Stimulated activated naive B cell treated with anti-CD40 and anti-IgM and Interleukin-4, amounts not matched to agents 10 μg/mL and 1 μg/mL and 100 μg/mL, for 72 hours (primary cell): Measurements from ENCODE around the gene AGAP1.
A peak's percentile ranks its signal among the peaks of the same experiment; 100 is the strongest.

ENCODE experiments used
- ATAC-seq, 2 donors: fragments of 150-1000 bp; cut with Tn5 transposase; replicated peaks; 2 replicates each; pipeline ENCODE4 v1.10.0; 2021; ENCODE audit warnings: moderate library complexity in 1 of 2
- DNase-seq: peaks from one replicate; pipeline ENCODE4 v3.0.0; 2021
- H3K27ac Mint-ChIP-seq: one replicate; pipeline ENCODE4 v1.8.0; 2022; ENCODE audit warnings: mild to moderate bottlenecking, mixed read lengths
- H3K27me3 Mint-ChIP-seq, 2 donors: one replicate each; pipeline ENCODE4 v1.8.0; 2022; ENCODE audit warnings: mixed read lengths in 2 of 2
- H3K36me3 Mint-ChIP-seq, 2 donors: one replicate each; pipeline ENCODE4 v1.8.0; 2022; ENCODE audit warnings: mixed read lengths in 2 of 2, mild to moderate bottlenecking in 1 of 2
- H3K4me1 Mint-ChIP-seq, 2 donors: one replicate each; pipeline ENCODE4 v1.8.0; 2022; ENCODE audit warnings: mixed read lengths in 2 of 2, mild to moderate bottlenecking in 1 of 2
- H3K4me3 Mint-ChIP-seq, 2 donors: one replicate each; pipeline ENCODE4 v1.8.0; 2022; ENCODE audit warnings: mild to moderate bottlenecking in 2 of 2, mixed read lengths in 2 of 2, moderate library complexity in 1 of 2
- H3K9me3 Mint-ChIP-seq, 2 donors: one replicate each; pipeline ENCODE4 v1.8.0; 2022; ENCODE audit warnings: mixed read lengths in 2 of 2, mild to moderate bottlenecking in 1 of 2

Gene AGAP1

DNA sequence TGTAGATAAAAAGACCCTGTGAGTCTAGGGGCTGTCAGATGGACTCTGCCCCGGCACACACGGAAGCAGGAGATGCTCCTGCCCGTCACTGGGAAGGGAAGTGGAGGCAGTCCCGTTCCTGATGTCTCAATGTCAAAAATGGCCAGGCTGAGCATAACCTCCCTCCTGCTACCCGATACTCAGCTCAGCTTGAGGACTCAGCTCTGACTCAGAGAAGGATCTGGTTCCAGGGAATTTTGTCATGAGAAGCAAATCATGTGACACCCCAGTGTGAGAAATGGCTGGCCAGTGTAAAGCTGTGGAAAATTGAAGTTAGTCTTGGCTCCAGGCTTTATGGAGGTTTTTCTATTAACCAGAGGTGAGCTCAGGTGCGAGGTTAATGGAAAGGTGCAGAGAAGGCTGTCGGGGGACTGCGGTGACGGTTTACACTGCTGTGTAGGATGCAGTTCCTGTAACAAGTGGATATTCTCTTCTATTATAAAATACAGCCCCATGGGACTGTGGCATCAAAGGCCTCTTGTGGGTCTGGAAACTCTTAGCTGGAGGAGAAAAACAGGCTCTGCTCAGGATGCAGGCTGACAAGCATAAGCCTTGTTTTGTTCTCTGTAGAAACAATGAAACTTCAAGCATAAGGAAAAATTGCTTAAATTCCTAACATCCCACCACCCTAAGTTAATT lies 24.7 kb upstream of the AGAP1 start:
- no peaks in the 10 kb centered on the region for H3K4me1 Mint-ChIP-seq
- peaks cover 4 to 23% of the 10 kb centered on the region in 2 donors for H3K27me3 Mint-ChIP-seq
- H3K4me3 Mint-ChIP-seq, result no peak overlapping the region
- DNase-seq (no peak), ATAC-seq (no peak)
- H3K27ac Mint-ChIP-seq, result no peak overlapping the region
- no peaks in the 10 kb centered on the region for H3K36me3 Mint-ChIP-seq
- H3K9me3 Mint-ChIP-seq, result no peaks in the 10 kb centered on the region

- Mint-ChIP-seq H3K27me3 (peaks cover 8 to 24% of the 10 kb centered on the region in 2 donors), H3K4me1 (no peaks in the 10 kb centered on the region), H3K9me3 (peaks cover 0 to 3% of the 10 kb centered on the region in 2 donors), H3K36me3 (no peaks in the 10 kb centered on the region), H3K4me3 (no peak overlapping the region), H3K27ac (no peak overlapping the region)
- DNase-seq, result no peak
- no peak for ATAC-seq
These were observed 22.6 kb upstream of the AGAP1 start for GRCh38 chr2:235471186-235471747.

- no peak overlapping the region for H3K4me3 Mint-ChIP-seq
- H3K4me1 Mint-ChIP-seq, result no peaks in the 10 kb centered on the region
- no peak for ATAC-seq
- H3K9me3 Mint-ChIP-seq, result peaks cover 0 to 5% of the 10 kb centered on the region in 2 donors
- no peaks in the 10 kb centered on the region for H3K36me3 Mint-ChIP-seq
- no peak overlapping the region for H3K27ac Mint-ChIP-seq
- DNase-seq, result no peak
- H3K27me3 Mint-ChIP-seq, result peaks cover 8 to 33% of the 10 kb centered on the region in 2 donors
These were observed 21.4 kb upstream of the AGAP1 start for GRCh38 chr2:235472443-235472842.

GRCh38 chr2:235478609-235479008 lies 15.2 kb upstream of the AGAP1 start:
- Mint-ChIP-seq H3K4me1 (no peaks in the 10 kb centered on the region), H3K36me3 (no peaks in the 10 kb centered on the region), H3K27me3 (peaks cover 15 to 25% of the 10 kb centered on the region in 2 donors), H3K27ac (no peak overlapping the region), H3K9me3 (peaks cover 3 to 8% of the 10 kb centered on the region in 2 donors), H3K4me3 (no peak overlapping the region)
- ATAC-seq (no peak), DNase-seq (no peak)

- no peaks in the 10 kb centered on the region for H3K36me3 Mint-ChIP-seq
- no peak for DNase-seq
- H3K27me3 Mint-ChIP-seq, result peaks cover 11 to 32% of the 10 kb centered on the region in 2 donors
- no peak for ATAC-seq
- H3K27ac Mint-ChIP-seq, result no peak overlapping the region
- peaks cover 3 to 8% of the 10 kb centered on the region in 2 donors for H3K9me3 Mint-ChIP-seq
- H3K4me3 Mint-ChIP-seq, result no peak overlapping the region
- H3K4me1 Mint-ChIP-seq, result no peaks in the 10 kb centered on the region
These were observed 14.2 kb upstream of the AGAP1 start for GRCh38 chr2:235479604-235480003.

DNA sequence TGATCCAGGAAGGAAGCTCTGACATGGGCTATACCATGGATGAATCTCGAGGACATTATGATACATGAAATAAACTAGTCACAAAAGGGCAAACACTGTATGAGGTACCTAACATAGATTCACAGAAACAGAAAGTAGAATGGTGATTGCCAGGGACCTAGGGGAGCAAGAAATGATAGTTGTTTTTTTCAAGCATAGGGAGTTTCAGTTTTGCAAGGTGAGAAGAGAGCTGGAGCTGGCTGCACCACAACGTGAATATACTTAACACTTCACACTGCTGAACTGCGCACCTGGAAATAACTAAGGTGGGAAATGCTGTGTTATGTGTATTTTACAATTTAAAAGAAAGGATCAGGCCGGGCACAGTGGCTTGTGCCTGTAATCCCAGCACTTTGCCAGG lies 13.2 kb upstream of the AGAP1 start:
- peaks cover 14 to 37% of the 10 kb centered on the region in 2 donors for H3K27me3 Mint-ChIP-seq
- no peak overlapping the region for H3K27ac Mint-ChIP-seq
- H3K4me3 Mint-ChIP-seq, result no peak overlapping the region
- no peak for ATAC-seq
- no peaks in the 10 kb centered on the region for H3K36me3 Mint-ChIP-seq
- H3K9me3 Mint-ChIP-seq, result peaks cover 3 to 8% of the 10 kb centered on the region in 2 donors
- no peak for DNase-seq
- H3K4me1 Mint-ChIP-seq, result no peaks in the 10 kb centered on the region

GRCh38 chr2:235483313-235483712 lies 10.5 kb upstream of the AGAP1 start:
- no peak overlapping the region for H3K27ac Mint-ChIP-seq

DNA sequence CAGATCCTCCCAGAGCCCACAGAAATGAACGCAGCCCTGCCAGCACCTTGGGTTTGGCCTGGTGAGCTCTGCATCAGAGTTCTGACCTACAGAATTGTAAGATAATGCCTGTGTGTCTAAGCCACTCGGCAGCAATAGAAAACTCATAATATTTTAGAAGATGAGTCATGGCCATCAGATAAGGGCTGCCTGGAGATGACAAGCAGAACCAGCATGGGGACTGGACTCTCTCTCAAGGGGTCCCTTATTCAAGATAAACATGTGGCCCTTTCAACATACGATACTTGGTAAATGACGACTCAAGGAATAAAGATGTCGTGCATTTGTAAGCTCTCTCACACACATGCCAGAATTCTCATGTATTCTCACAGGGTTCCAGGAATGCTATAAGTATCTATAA lies 8.5 kb upstream of the AGAP1 start:
- no peak for ATAC-seq
- H3K27me3 Mint-ChIP-seq, result peaks cover 19 to 26% of the 10 kb centered on the region in 2 donors
- no peaks in the 10 kb centered on the region for H3K4me1 Mint-ChIP-seq
- no peaks in the 10 kb centered on the region for H3K36me3 Mint-ChIP-seq
- H3K9me3 Mint-ChIP-seq, result peaks cover 8 to 17% of the 10 kb centered on the region in 2 donors
- no peak overlapping the region for H3K4me3 Mint-ChIP-seq
- no peak for DNase-seq
- no peak overlapping the region for H3K27ac Mint-ChIP-seq

More at GRCh38 chr2:235483313-235483712, 10.5 kb upstream of the AGAP1 start:
- no peak for DNase-seq
- no peak for ATAC-seq
- peaks cover 8 to 14% of the 10 kb centered on the region in 2 donors for H3K9me3 Mint-ChIP-seq
- peaks cover 14 to 18% of the 10 kb centered on the region in 2 donors for H3K27me3 Mint-ChIP-seq
- no peak overlapping the region for H3K4me3 Mint-ChIP-seq
- H3K4me1 Mint-ChIP-seq, result no peaks in the 10 kb centered on the region
- no peaks in the 10 kb centered on the region for H3K36me3 Mint-ChIP-seq

DNA sequence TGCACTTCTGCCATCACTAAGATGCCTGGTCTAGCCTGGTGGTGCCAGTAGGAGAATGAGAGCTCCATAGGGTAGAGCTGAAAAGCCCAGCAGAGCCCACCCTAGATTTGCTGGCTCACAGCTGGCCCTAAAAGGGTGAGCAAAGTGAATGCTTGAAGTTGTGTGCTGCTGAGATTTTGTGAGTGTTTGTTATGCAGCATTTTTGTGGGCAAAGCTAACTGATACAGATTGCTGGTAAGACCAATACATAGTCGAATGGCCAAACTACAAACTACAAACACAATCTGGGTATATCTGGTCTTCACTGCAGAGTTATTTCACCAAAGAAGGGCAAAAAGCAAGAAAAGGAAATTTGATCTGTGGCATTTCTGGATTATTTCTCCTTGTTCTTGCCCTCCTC lies 7.1 kb upstream of the AGAP1 start:
- Mint-ChIP-seq H3K4me1 (no peaks in the 10 kb centered on the region), H3K27ac (no peak overlapping the region), H3K36me3 (no peaks in the 10 kb centered on the region), H3K27me3 (peaks cover 22 to 34% of the 10 kb centered on the region in 2 donors), H3K4me3 (no peak overlapping the region), H3K9me3 (peaks cover 5 to 14% of the 10 kb centered on the region in 2 donors)
- ATAC-seq (no peak), DNase-seq (no peak)

GRCh38 chr2:235489897-235490296 lies 3.9 kb upstream of the AGAP1 start:
- ATAC-seq (no peak), DNase-seq (no peak)
- peaks cover 4 to 10% of the 10 kb centered on the region in 2 donors for H3K4me1 Mint-ChIP-seq
- peaks cover 2 to 3% of the 10 kb centered on the region in 2 donors for H3K36me3 Mint-ChIP-seq
- H3K27ac Mint-ChIP-seq, result no peak overlapping the region
- peaks cover 32 to 49% of the 10 kb centered on the region in 2 donors for H3K27me3 Mint-ChIP-seq
- peaks cover 5 to 14% of the 10 kb centered on the region in 2 donors for H3K9me3 Mint-ChIP-seq
- no peak overlapping the region for H3K4me3 Mint-ChIP-seq

DNA sequence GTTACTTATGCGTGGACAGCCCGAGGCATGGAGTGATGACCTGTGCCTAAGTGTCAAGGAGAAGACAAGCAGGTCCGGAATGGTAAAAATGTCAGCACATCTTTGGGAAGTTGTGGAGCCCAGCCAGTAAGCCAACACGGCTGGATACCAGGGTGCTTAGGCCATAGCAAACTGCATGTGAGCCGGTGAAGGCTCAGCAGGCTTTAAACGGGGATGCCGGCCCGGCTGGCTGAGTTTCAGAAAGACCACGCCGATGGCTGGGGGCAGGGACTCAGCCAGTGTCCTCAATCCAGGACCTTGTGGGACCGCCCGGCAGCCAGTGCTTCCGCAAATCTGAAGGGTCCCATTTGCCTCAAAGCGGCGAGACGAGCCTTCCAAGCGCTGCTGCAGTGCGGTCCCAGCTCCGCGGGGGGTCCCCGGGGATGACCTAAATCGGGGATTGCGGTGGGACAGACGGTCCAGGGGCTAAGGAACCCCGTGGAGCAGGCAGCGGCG lies 946 bp upstream of the AGAP1 start:
- no peak overlapping the region for H3K27ac Mint-ChIP-seq
- H3K4me3 Mint-ChIP-seq, result peak overlapping the region; percentile 86 to 87
- H3K27me3 Mint-ChIP-seq, result peaks cover 54 to 74% of the 10 kb centered on the region in 2 donors

GRCh38 chr2:235493402-235493774 lies 455 bp upstream of the AGAP1 start:
- peaks cover 58 to 77% of the 10 kb centered on the region in 2 donors for H3K27me3 Mint-ChIP-seq

More for the DNA sequence above, 946 bp upstream of the AGAP1 start:
- ATAC-seq (no peak), DNase-seq (no peak)
- Mint-ChIP-seq H3K4me1 (peaks cover 6 to 13% of the 10 kb centered on the region in 2 donors), H3K36me3 (peaks cover 2 to 3% of the 10 kb centered on the region in 2 donors), H3K9me3 (peaks cover 0 to 3% of the 10 kb centered on the region in 2 donors)

DNA sequence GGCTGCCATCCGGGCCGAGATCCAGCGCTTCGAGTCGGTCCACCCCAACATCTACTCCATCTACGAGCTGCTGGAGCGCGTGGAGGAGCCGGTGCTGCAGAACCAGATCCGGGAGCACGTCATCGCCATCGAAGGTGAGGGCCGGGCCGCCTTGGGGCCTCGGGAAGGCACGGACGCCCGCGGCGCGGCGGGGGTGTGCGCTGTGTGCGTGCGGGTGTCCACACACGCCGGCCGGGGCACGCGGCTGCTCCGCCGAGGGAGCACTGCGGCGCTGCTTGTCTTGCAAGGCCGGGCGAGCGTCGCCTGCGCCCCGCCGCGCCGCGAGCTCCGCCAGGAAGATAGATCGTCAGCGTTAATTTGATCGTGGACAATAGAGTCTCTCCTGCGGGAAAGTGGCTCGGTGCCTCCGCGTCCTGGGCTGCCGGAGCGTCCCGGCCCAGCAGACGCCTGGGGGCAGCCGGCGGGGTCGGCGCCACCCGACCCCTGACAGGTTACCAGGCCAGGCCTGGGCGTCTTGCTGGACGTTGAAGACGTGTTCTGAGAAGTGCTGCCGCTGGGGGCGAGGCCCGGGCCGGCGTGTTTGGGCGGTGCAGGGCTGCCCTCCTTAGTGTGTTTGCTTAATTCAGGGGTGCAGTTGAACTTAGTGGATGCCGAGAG lies 1.0 kb downstream of the AGAP1 start:
- Mint-ChIP-seq H3K27ac (no peak overlapping the region), H3K4me3 (peak overlapping the region; percentile 74 to 75), H3K9me3 (peaks cover 0 to 3% of the 10 kb centered on the region in 2 donors), H3K36me3 (peaks cover 2 to 3% of the 10 kb centered on the region in 2 donors), H3K4me1 (peaks cover 6 to 13% of the 10 kb centered on the region in 2 donors), H3K27me3 (peaks cover 58 to 82% of the 10 kb centered on the region in 2 donors)
- ATAC-seq, result no peak
- no peak for DNase-seq

More at GRCh38 chr2:235493402-235493774, 455 bp upstream of the AGAP1 start:
- H3K4me3 Mint-ChIP-seq, result peak overlapping the region; percentile 86 to 87
- peaks cover 6 to 13% of the 10 kb centered on the region in 2 donors for H3K4me1 Mint-ChIP-seq
- ATAC-seq (peak in 1 of 2 donors; percentile 13), DNase-seq (no peak)
- peaks cover 0 to 3% of the 10 kb centered on the region in 2 donors for H3K9me3 Mint-ChIP-seq
- H3K36me3 Mint-ChIP-seq, result peaks cover 2 to 3% of the 10 kb centered on the region in 2 donors
- H3K27ac Mint-ChIP-seq, result peak overlapping the region; percentile 86

GRCh38 chr2:235495373-235496238 lies 1.8 kb downstream of the AGAP1 start:
- peaks cover 58 to 78% of the 10 kb centered on the region in 2 donors for H3K27me3 Mint-ChIP-seq
- no peak for DNase-seq
- peak overlapping the region in 1 of 2 donors; percentile 55 for H3K4me3 Mint-ChIP-seq
- peaks cover 2 to 3% of the 10 kb centered on the region in 2 donors for H3K36me3 Mint-ChIP-seq
- peaks cover 6 to 13% of the 10 kb centered on the region in 2 donors for H3K4me1 Mint-ChIP-seq
- no peak overlapping the region for H3K27ac Mint-ChIP-seq
- H3K9me3 Mint-ChIP-seq, result no peaks in the 10 kb centered on the region
- ATAC-seq, result no peak
